Islet precursor cell (in vitro differentiated cells): ENCODE measurements around the gene CNBP.
A peak's percentile ranks its signal among the peaks of the same experiment; 100 is the strongest.
"Not testable (repeated sequence)": the region's sequence is repeated elsewhere in the genome, so short reads cannot be mapped to it uniquely, and the experiment has no call there.

Experiments
- DNase-seq: peaks from one replicate; pipeline ENCODE4 v3.0.0-alpha.2; 2018

CNBP gene

GRCh38 chr3:129183569-129184395 is at the start of gene CNBP:
CNBP (minus strand) TSS chr3:129183896; CDS start chr3:129171757, 12,139 bp downstream.
- peak; percentile 94 for DNase-seq

DNA sequence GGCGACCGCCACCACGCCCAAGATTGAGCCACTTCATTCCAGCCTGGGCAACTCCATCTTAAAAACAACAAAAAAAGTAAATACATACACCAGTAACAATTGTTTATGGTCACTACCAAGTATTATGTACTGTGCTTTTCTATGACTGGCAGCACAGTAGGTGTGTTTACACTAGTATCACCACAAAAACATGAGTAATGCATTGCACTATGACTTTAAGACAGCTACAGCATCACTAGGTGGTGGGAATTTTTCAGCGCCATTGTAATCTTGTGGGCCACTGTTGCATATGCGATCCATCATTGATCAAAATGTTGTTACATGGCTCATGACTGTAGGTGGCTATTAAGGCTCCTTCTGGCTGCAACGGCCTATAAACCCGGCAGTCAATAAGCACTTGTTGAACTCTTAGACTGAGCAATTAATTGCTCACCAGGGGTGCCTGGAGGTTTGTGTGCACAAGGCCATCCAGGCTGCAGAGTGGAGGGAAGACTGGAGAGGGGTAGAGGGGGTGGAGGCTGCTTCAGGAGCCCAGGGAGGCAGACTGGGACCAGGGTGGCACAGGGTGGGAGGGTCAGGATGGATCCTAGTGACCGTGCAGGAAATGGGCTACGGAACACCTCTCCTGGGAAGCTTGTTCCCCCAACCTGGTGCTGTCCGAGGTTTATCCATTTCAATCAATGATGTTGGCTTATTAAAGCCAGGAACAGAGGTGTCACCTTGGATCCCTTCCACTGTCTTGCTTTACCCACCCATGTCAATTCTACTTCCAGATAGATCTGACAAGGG is 47.8 kb upstream of the CNBP start:
- no peak for DNase-seq

GRCh38 chr3:129230311-129231019 is 46.8 kb upstream of the CNBP start:
- peak; percentile 65 for DNase-seq

GRCh38 chr3:129228891-129229585 is 45.3 kb upstream of the CNBP start:
- peak; percentile 91 for DNase-seq

DNA sequence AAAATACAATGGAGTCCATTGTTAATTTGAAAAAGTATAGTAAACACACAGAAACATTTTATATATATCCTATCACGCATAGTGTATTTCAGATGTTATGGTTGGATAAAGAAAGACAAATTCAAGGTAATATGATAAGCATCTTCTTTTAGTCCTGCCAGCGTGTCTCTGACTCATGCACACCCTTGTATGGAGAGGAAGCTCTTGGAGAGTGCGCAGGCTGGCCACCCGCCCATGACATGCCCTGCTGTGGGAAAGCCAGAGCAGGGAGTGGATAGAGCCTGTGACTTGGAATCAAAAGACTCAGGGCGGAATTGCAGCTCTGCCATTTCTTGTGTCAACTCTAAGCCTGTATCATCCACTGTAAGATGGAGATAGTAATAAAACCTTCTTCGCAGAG is 42.7 kb upstream of the CNBP start:
- DNase-seq = peak; percentile 72

- DNase-seq = no peak
Observed at GRCh38 chr3:129224984-129225393, 41.3 kb upstream of the CNBP start.

GRCh38 chr3:129224387-129224786 is 40.7 kb upstream of the CNBP start:
- DNase-seq = not testable (repeated sequence)

DNA sequence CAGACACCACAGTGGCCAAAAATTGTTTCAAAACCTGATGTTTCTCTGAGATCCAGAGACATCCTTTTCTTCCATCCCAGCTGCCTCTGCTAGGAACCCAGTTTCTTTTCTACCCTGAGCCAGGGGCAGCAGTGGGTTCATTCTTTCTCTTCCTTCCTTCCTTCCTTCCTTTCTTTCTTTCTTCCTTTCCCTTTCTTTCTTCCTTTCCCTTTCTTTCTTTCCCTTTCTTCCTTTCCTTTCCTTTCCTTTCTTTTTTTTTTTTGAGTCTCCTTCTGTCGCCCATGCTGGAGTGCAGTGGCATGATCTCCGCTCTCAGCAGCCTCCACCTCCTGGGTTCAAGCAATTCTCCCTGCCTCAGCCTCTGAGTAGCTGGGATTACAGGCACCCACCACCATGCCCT is 35.0 kb upstream of the CNBP start:
- no peak for DNase-seq

GRCh38 chr3:129213238-129213637 is 29.5 kb upstream of the CNBP start:
- no peak for DNase-seq

GRCh38 chr3:129211772-129212171 is 28.1 kb upstream of the CNBP start:
- DNase-seq = peak; percentile 77

- DNase-seq = no peak
Observed at GRCh38 chr3:129211345-129211744, 27.6 kb upstream of the CNBP start.

- no peak for DNase-seq
Observed at GRCh38 chr3:129207479-129207878, 23.8 kb upstream of the CNBP start.

DNA sequence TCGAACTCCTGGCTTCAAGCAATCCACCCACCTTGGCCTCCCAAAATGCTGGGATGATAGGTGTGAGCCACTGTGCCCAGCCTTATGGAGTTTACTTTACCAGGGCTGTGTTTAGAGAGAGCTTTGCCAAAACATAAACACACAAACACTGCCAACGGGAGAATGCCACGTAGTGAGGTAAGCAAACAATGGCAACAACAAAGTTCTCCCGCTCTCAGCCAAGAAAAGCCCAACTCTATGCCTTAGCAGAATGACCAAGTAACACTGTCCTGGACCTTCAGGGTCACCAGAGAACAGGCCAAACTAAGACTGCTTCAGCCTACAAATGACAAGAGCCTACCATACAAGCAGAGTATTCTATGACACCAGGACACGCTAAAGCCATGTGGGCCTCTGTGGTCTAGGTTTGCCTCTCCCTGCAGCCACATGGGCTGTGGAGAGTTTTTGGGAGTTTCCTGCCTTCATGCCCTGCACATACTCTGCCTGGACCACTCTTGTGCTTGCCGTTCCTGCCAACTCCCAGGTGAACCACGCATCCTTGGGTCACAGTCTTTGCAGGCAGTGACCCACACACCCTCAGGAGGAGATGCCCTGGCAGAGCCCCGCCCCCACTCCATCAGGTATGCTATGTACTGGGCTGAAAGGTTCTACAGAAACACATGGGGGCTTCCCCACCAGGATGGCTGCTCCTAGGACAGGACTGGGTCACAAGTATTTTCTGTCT is 21.6 kb upstream of the CNBP start:
- no peak for DNase-seq

GRCh38 chr3:129204473-129204872 is 20.8 kb upstream of the CNBP start:
- no peak for DNase-seq

DNA sequence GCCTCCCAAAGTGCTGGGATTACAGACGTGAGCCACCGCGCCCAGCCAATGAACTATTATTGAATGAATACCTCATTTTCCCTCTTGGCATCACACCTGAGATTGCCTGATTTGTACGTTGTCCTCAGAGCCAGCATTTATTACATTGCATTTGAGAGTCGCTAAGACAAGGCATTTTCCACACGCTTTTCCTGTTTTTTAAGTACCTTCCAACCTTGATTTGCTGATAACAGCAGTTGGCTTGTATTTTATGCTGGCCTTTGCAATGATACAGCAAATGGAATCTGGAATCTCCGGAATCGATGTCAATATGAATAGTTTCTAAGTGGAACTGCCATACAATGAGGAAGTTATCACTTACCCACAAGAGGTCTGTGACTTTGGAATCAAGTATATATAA is 15.7 kb upstream of the CNBP start:
- no peak for DNase-seq

GRCh38 chr3:129197321-129197720 is 13.6 kb upstream of the CNBP start:
- DNase-seq = peak; percentile 63

DNA sequence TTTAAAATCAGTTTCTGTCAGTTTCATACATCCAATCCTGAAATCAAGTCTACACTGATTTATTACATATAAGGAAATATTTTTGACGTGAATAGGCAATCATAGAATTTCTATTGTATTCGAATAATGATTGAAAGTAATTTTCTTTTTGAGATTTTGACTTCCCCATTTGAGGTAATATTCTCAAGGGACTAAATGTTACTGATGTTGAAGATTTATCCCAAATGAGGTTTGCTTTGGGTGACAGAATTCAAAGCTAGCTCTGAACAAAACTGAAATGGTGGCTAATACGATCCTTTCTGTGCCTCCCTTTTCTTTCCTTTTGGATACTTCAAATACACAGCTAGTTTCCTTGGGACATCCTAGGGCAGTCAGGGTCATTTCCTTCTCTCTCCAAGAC is 12.9 kb upstream of the CNBP start:
- no peak for DNase-seq

GRCh38 chr3:129195731-129196256 is 12.1 kb upstream of the CNBP start:
- DNase-seq = peak; percentile 91

DNA sequence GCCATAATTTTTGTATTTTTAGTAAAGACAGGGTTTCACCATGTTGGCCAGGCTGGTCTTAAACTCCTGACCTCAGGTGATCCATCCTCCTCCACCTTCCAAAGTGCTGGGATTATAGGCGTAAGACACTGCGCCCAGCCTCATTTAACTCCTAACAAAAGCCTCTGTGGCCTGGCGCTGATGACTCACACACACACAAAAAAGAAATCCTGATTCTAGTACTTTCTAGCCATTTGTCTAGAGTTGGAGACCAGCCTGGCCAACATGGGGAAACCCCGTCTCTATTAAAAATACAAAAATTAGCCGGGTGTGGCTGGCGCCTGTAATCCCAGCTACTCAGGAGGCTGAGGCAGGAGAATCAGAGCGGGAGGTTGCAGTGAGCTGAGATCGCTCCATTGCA is 6.1 kb upstream of the CNBP start:
- not testable (repeated sequence) for DNase-seq

GRCh38 chr3:129187857-129188256 is 4.2 kb upstream of the CNBP start:
- no peak for DNase-seq

- no peak for DNase-seq
Observed at GRCh38 chr3:129185783-129186182, 2.1 kb upstream of the CNBP start.
